Measurements from ENCODE around the gene OR9A2. TPM values are rescaled to one million over a fixed set of nuclear protein-coding genes. Genes with fewer than 3 reads are reported as not detected.

Gene OR9A2
- total and polyA plus RNA-seq, 3 donors from 2014 or later, result 0.99 to 3.5 TPM; not detected in 1

- intact Hi-C loops (cut with DNase I; ENCODE audit: low total_unique reads), result no loop called here
- TF ChIP-seq POLR2A (IDR thresholded peaks at IDR 0.05) (no peak), CTCF (IDR thresholded peaks at IDR 0.05) (no peak)
- 73 to 85% methylated on average over 3 of the region's 3 CpGs for WGBS, 2 donors
Observed at GRCh38 chr7:143063741-143064140, 36.8 kb upstream of the OR9A2 start.

GRCh38 chr7:143055754-143056153 lies 28.8 kb upstream of the OR9A2 start:
- H3K27ac ChIP-seq, result no peak overlapping the region

More at GRCh38 chr7:143063741-143064140, 36.8 kb upstream of the OR9A2 start:
- no peaks in the 10 kb centered on the region for H3K4me1 ChIP-seq
- no peak overlapping the region for H3K27ac ChIP-seq
- no peak overlapping the region for H3K4me3 ChIP-seq
- no peak for DNase-seq
- no peaks in the 10 kb centered on the region for H3K36me3 ChIP-seq (ENCODE audit: low read depth, missing control alignments)
- no peaks in the 10 kb centered on the region for H3K9me3 ChIP-seq
- H3K27me3 ChIP-seq, result no peaks in the 10 kb centered on the region

GRCh38 chr7:143054621-143055020 lies 27.7 kb upstream of the OR9A2 start:
- intact Hi-C loops (cut with DNase I; ENCODE audit: low total_unique reads), result no loop called here
- WGBS, 2 donors, result 67 to 73% methylated on average over 3 of the region's 3 CpGs

More at GRCh38 chr7:143055754-143056153, 28.8 kb upstream of the OR9A2 start:
- H3K27me3 ChIP-seq, result no peaks in the 10 kb centered on the region
- H3K36me3 ChIP-seq (ENCODE audit: low read depth, missing control alignments), result no peaks in the 10 kb centered on the region
- DNase-seq, result no peak
- intact Hi-C loops (cut with DNase I; ENCODE audit: low total_unique reads), result no loop called here
- H3K9me3 ChIP-seq, result no peaks in the 10 kb centered on the region
- no peak for TF ChIP-seq CTCF (IDR thresholded peaks at IDR 0.05)
- TF ChIP-seq POLR2A (IDR thresholded peaks at IDR 0.05), result no peak
- H3K4me3 ChIP-seq, result no peak overlapping the region
- H3K4me1 ChIP-seq, result no peaks in the 10 kb centered on the region

GRCh38 chr7:143052041-143052440 lies 25.1 kb upstream of the OR9A2 start, which contains the start of gene OR6V1:
TSS of gene OR6V1 (plus strand) at chr7:143052341. CDS start at chr7:143052341, 0 bp downstream.
- no peaks in the 10 kb centered on the region for H3K9me3 ChIP-seq
- no peak within 1 kb of the TSS for H3K27ac ChIP-seq
- H3K4me1 ChIP-seq, result no peaks in the 10 kb centered on the region
- TF ChIP-seq CTCF (IDR thresholded peaks at IDR 0.05) (no peak), POLR2A (IDR thresholded peaks at IDR 0.05) (no peak)
- H3K4me3 ChIP-seq, result no peak within 1 kb of the TSS
- no peak for DNase-seq
- WGBS, 2 donors, result 76 to 91% methylated on average over 4 of the region's 4 CpGs
- no peaks in the 10 kb centered on the region for H3K36me3 ChIP-seq (ENCODE audit: low read depth, missing control alignments)
- no peaks in the 10 kb centered on the region for H3K27me3 ChIP-seq
- intact Hi-C loops (cut with DNase I; ENCODE audit: low total_unique reads), result no loop called here

More at GRCh38 chr7:143054621-143055020, 27.7 kb upstream of the OR9A2 start:
- no peak overlapping the region for H3K4me3 ChIP-seq
- TF ChIP-seq CTCF (IDR thresholded peaks at IDR 0.05) (no peak), POLR2A (IDR thresholded peaks at IDR 0.05) (no peak)
- no peaks in the 10 kb centered on the region for H3K4me1 ChIP-seq
- H3K36me3 ChIP-seq (ENCODE audit: low read depth, missing control alignments), result no peaks in the 10 kb centered on the region
- no peaks in the 10 kb centered on the region for H3K27me3 ChIP-seq
- DNase-seq, result no peak
- H3K9me3 ChIP-seq, result no peaks in the 10 kb centered on the region
- no peak overlapping the region for H3K27ac ChIP-seq

- 59 to 64% methylated on average over 9 of the region's 9 CpGs for WGBS, 2 donors
- DNase-seq, result no peak
- peaks cover 6% of the 10 kb centered on the region for H3K4me1 ChIP-seq
- TF ChIP-seq CTCF (IDR thresholded peaks at IDR 0.05), result no peak
- no peak for TF ChIP-seq POLR2A (IDR thresholded peaks at IDR 0.05)
- H3K9me3 ChIP-seq, result no peaks in the 10 kb centered on the region
- H3K27me3 ChIP-seq, result no peaks in the 10 kb centered on the region
- intact Hi-C loops (cut with DNase I; ENCODE audit: low total_unique reads), result no loop called here
- H3K4me3 ChIP-seq, result no peak overlapping the region
- no peaks in the 10 kb centered on the region for H3K36me3 ChIP-seq (ENCODE audit: low read depth, missing control alignments)
- H3K27ac ChIP-seq, result no peak overlapping the region
Observed at GRCh38 chr7:143050931-143051330, 24.0 kb upstream of the OR9A2 start.
